Tibial nerve (tissue), 4 donors: ENCODE data around the gene PEMT. TPM values are rescaled to one million over a fixed set of nuclear protein-coding genes. Genes with fewer than 3 reads are reported as not detected.

Experiments
- DNase-seq, 2 donors: peaks; one replicate each; pipeline ENCODE4 v3.0.0-alpha.2; 2019; ENCODE audit warnings: low spot score in 2 of 2
- H3K27ac ChIP-seq, 4 donors: fragments of 200-600 bp; sonication (generic) in 3 of 4; one replicate each; pipeline ENCODE4 v1.5.1; 2017 to 2019; ENCODE audit warnings: mild to moderate bottlenecking in 1 of 4
- H3K27me3 ChIP-seq, 2 donors: fragments of 200-600 bp; sonication (generic) in 1 of 2; one replicate each; pipeline versions ENCODE4 v1.5.1 to v1.6.0; 2017 to 2019
- H3K36me3 ChIP-seq, 3 donors: fragments of 200-600 bp; sonication (generic); one replicate each; pipeline ENCODE4 v1.5.1; 2018 to 2019
- H3K4me1 ChIP-seq, 4 donors: fragments of 200-600 bp; sonication (generic) in 3 of 4; one replicate each; pipeline ENCODE4 v1.5.1; 2017 to 2019
- H3K4me3 ChIP-seq, 4 donors: fragments of 200-600 bp; sonication (generic) in 3 of 4; one replicate each; pipeline ENCODE4 v1.5.1; 2017 to 2019; ENCODE audit warnings: mild to moderate bottlenecking in 1 of 4, moderate library complexity in 1 of 4
- H3K9me3 ChIP-seq, 4 donors: fragments of 200-600 bp; sonication (generic) in 3 of 4; one replicate each; pipeline ENCODE4 v1.5.1; 2017 to 2019
- EP300 ChIP-seq, 2 donors: sonication (generic); formaldehyde crosslinking; IDR thresholded peaks; one replicate each; pipeline ENCODE4 v1.6.1; 2017; ENCODE audit warnings: antibody characterized with exemption in 2 of 2, mild to moderate bottlenecking in 1 of 2
- POLR2A ChIP-seq, 2 donors: fragments of 450-650 bp; IDR thresholded peaks; one replicate each; pipeline ENCODE4 v1.6.1; 2017; ENCODE audit warnings: antibody characterized with exemption in 2 of 2, mild to moderate bottlenecking in 2 of 2, moderate library complexity in 2 of 2
- WGBS, 2 donors: methylation state at CpG; one replicate each; pipeline ENCODE4 v1.1.5; 2018; 5-methylcytosine and 5-hydroxymethylcytosine counted together
- total RNA-seq, 4 donors: library from RNA; depleted of rRNA; stranded (reverse); fragments of >200 nt; gene quantifications; one replicate each; pipeline ENCODE4 v1.1.0, GENCODE V29; 2016
- TF ChIP-seq, protein P1 (sequence below), 5 experiments: fragments of 200-600 bp in 3 of 5; fragments of 450-650 bp in 2 of 5; sonication (generic) in 3 of 5; IDR thresholded peaks; one replicate each; pipeline ENCODE4 v1.5.1; 2016 to 2019; ENCODE audit warnings: antibody characterized with exemption in 5 of 5, mild to moderate bottlenecking in 3 of 5, moderate library complexity in 2 of 5

Gene PEMT
- total RNA-seq, 4 donors from 2014 or later = 29.5 to 80.8 (median 58.8) TPM

DNA sequence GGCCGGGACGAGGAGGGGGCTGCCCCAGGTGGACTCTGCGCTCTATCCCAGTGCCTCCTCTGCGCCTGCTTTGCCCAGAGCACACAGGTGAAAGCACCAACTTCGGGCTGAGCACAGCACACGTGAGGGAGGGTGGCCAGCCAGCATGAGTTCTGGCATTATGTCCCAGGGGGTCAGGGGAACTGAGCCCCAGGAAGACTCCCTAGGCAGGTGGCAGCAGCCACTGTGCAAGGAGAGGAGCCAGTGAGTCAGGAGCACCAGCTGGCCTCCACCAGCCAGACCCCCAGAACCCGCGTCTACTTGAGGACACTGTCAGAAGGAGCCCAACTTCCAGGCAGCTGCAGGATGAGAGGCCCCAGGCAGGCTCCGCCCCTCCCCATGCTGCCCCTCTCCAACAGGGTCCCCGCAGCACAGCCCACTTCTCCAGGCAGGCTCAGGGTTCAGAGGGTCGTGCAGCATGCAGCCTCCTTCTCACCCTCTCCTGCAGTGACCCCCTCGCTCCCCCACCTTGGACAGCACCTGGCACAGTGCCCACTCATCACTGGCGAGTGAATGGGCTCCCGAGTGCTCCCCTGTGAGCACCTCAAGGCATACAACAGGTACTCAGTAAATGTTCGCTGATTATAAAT lies 51.1 kb downstream of the PEMT start:
- H3K27ac ChIP-seq = no peak overlapping the region
- peaks cover 0 to 12% (median 2%) of the 10 kb centered on the region in 4 donors for H3K4me1 ChIP-seq
- no peak overlapping the region for H3K4me3 ChIP-seq
- 74 to 77% methylated on average over 12 of the region's 15 CpGs for WGBS, 2 donors
- DNase-seq = no peak
- peaks cover 0 to 4% (median 0%) of the 10 kb centered on the region in 3 donors for H3K36me3 ChIP-seq
- no peak for TF ChIP-seq EP300 (IDR thresholded peaks at IDR 0.05)
- no peak for TF ChIP-seq POLR2A (IDR thresholded peaks at IDR 0.05)
- TF ChIP-seq, protein P1, sequence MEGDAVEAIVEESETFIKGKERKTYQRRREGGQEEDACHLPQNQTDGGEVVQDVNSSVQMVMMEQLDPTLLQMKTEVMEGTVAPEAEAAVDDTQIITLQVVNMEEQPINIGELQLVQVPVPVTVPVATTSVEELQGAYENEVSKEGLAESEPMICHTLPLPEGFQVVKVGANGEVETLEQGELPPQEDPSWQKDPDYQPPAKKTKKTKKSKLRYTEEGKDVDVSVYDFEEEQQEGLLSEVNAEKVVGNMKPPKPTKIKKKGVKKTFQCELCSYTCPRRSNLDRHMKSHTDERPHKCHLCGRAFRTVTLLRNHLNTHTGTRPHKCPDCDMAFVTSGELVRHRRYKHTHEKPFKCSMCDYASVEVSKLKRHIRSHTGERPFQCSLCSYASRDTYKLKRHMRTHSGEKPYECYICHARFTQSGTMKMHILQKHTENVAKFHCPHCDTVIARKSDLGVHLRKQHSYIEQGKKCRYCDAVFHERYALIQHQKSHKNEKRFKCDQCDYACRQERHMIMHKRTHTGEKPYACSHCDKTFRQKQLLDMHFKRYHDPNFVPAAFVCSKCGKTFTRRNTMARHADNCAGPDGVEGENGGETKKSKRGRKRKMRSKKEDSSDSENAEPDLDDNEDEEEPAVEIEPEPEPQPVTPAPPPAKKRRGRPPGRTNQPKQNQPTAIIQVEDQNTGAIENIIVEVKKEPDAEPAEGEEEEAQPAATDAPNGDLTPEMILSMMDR (IDR thresholded peaks at IDR 0.05) = no peak
- H3K27me3 ChIP-seq = no peaks in the 10 kb centered on the region
- H3K9me3 ChIP-seq = no peaks in the 10 kb centered on the region

DNA sequence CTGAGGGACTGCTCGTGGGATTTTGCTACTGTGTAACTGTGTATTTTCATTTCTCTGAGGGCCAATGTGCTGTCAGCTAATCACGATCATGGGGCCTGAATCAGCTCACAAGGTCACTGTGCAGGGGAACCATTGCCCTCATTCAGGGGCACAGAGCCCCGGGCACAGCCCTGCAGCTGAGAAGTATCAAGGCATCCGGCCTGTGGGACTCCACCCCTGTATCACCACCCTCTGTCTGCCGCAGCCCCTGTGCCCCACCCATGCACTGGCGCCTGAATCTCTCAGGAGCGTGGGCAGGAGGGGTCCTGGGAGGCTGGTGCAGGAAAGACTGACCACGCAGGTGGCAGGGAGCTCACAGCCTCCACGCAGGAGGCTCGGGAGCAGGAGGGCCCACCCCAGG lies 51.9 kb downstream of the PEMT start:
- WGBS, 2 donors = 76 to 81% methylated on average over 7 to 9 of the region's 10 CpGs
- H3K27me3 ChIP-seq = no peaks in the 10 kb centered on the region
- peaks cover 0 to 4% (median 0%) of the 10 kb centered on the region in 3 donors for H3K36me3 ChIP-seq
- H3K4me3 ChIP-seq = no peak overlapping the region
- no peaks in the 10 kb centered on the region for H3K9me3 ChIP-seq
- DNase-seq = no peak
- no peak overlapping the region for H3K27ac ChIP-seq
- TF ChIP-seq, protein P1 (IDR thresholded peaks at IDR 0.05) = no peak
- TF ChIP-seq POLR2A (IDR thresholded peaks at IDR 0.05) (no peak), EP300 (IDR thresholded peaks at IDR 0.05) (no peak)
- peaks cover 0 to 7% (median 0%) of the 10 kb centered on the region in 4 donors for H3K4me1 ChIP-seq

DNA sequence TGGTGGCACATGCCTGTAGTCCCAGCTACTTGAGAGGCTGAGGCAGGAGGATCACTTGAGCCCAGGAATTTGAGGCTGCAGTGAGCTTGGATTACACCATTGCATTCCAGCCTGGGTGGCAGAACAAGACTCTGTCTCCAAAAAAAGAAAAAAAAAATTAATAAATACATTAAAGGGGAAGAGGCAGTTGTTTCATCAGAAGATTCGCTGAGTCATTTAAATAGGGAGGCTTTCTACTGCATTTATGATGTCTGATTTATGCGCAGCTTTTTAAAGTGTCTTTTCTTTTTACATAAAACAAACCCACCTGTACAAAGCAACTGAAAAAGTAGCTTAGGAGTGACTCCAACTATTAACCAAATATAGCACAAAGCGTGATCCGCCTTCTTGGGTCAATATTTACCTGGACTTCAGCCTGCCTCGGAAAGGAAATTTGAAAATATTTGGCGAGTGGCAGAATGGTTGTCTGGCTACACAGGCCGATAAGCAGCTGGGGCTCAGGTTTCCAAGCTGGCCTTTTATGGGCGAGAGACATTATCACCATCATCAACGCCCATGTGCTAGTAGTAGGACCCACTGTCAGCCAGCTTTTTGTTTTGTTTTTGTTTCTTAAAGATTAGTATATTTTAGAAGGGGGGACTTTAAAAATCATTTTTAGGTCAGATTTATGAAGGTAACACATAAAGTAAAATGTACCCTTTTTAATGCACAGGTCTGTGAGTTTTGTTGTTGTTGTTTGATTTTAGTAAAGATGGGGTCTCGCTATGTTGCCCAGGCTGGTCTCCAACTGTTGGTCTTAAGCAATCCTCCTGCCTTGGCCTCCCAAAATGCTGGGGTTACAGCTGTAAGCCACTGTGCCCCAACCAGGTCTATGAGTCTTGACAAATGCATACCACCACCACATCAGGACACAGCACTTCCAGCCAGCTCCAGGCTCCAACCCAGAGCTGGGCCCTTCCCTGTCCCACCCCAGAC lies 52.8 kb downstream of the PEMT start:
- H3K9me3 ChIP-seq = no peaks in the 10 kb centered on the region
- no peaks in the 10 kb centered on the region for H3K27me3 ChIP-seq
- no peak for DNase-seq
- peaks cover 0 to 4% (median 0%) of the 10 kb centered on the region in 3 donors for H3K36me3 ChIP-seq
- no peak overlapping the region for H3K27ac ChIP-seq
- no peak overlapping the region for H3K4me3 ChIP-seq
- WGBS, 2 donors = 77 to 86% methylated on average over 10 of the region's 10 CpGs
- H3K4me1 ChIP-seq = peaks cover 0 to 7% (median 0%) of the 10 kb centered on the region in 4 donors
- TF ChIP-seq EP300 (IDR thresholded peaks at IDR 0.05) (no peak), POLR2A (IDR thresholded peaks at IDR 0.05) (no peak)
- TF ChIP-seq, protein P1 (IDR thresholded peaks at IDR 0.05) = no peak

DNA sequence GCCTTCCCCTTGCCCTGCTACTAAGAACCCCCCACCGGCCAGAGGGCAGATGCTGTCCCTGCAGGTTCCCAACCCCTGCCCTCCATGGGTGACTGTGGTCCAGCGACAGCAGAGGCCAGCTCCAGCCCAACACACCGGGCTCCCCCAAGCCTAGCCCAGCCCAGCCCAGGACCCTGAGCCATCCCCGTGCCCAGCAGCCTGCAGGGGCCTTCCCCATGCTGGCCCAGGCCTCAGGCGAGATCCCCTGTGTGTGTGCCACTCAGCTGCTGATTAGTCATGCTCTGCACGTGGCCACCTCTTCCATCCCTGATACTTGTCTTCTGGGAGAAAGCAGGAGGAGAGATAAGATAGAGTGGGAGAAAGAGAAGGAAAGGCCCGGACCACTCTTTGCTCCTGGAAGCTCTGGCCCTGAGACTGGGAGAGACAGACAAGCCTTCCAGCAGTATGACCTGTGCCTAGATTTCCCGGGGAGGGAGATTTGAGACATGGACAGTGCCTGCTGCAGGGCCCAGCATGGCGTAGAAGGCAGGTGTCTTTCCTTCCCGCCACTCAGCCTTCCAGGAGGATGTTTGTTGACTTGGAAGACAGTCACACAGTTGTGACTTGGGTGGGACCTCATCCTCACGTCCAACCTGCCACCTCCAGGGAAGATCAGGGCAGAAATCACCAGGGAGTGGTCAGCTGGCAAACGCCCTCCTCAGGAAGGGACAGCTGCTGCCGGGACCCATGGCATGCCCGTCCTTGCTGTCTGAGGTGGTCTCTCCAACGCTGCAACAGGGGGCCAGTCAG lies 54.0 kb downstream of the PEMT start:
- Histone ChIP-seq H3K27me3 (no peaks in the 10 kb centered on the region), H3K4me1 (peaks cover 0 to 7% (median 0%) of the 10 kb centered on the region in 4 donors), H3K36me3 (no peaks in the 10 kb centered on the region), H3K9me3 (peaks cover 0 to 2% (median 0%) of the 10 kb centered on the region in 4 donors), H3K4me3 (no peak overlapping the region), H3K27ac (peak overlapping the region in 1 of 4 donors; percentile 77)
- TF ChIP-seq EP300 (IDR thresholded peaks at IDR 0.05) = no peak
- no peak for TF ChIP-seq POLR2A (IDR thresholded peaks at IDR 0.05)
- TF ChIP-seq, protein P1 (IDR thresholded peaks at IDR 0.05) = no peak
- 89 to 93% methylated on average over 13 of the region's 15 CpGs for WGBS, 2 donors
- no peak for DNase-seq
